ENCODE measurements around the gene SYT2. TPM values are rescaled to one million over a fixed set of nuclear protein-coding genes. Genes with fewer than 3 reads are reported as not detected.

Gene SYT2
- total and polyA plus RNA-seq, 9 of the 15 experiments (the other 6 are each of a cell fraction or from before 2014, with no cell fraction given) = not detected

DNA sequence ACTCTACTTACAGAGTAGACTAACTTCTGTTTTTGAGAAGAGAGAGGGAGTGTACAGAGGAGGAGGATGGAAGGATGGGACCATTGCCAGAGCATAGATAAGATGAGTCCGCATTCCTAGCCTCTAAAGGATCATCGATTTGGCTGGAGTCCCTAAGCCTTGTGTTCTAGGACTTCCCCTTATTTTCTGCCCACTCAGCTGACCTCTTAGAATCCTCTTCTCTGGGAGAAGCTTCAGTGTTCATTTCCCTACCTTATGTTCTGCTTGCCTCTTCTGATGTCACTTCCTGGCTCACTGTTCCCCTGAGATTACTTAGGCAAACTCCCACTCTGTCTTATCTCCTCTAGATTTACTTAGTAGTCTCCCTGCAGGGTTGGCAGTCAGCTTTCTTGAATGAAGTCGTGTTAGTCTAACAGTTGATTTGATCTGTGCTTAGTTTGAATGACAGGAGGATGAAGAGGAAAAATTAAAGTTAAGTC lies 156.7 kb downstream of the SYT2 start (continued):
- TF ChIP-seq, protein P1, sequence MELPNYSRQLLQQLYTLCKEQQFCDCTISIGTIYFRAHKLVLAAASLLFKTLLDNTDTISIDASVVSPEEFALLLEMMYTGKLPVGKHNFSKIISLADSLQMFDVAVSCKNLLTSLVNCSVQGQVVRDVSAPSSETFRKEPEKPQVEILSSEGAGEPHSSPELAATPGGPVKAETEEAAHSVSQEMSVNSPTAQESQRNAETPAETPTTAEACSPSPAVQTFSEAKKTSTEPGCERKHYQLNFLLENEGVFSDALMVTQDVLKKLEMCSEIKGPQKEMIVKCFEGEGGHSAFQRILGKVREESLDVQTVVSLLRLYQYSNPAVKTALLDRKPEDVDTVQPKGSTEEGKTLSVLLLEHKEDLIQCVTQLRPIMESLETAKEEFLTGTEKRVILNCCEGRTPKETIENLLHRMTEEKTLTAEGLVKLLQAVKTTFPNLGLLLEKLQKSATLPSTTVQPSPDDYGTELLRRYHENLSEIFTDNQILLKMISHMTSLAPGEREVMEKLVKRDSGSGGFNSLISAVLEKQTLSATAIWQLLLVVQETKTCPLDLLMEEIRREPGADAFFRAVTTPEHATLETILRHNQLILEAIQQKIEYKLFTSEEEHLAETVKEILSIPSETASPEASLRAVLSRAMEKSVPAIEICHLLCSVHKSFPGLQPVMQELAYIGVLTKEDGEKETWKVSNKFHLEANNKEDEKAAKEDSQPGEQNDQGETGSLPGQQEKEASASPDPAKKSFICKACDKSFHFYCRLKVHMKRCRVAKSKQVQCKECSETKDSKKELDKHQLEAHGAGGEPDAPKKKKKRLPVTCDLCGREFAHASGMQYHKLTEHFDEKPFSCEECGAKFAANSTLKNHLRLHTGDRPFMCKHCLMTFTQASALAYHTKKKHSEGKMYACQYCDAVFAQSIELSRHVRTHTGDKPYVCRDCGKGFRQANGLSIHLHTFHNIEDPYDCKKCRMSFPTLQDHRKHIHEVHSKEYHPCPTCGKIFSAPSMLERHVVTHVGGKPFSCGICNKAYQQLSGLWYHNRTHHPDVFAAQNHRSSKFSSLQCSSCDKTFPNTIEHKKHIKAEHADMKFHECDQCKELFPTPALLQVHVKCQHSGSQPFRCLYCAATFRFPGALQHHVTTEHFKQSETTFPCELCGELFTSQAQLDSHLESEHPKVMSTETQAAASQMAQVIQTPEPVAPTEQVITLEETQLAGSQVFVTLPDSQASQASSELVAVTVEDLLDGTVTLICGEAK (IDR thresholded peaks at IDR 0.05) = peak; percentile 83
- TF ChIP-seq, protein P1 (CRISPR knock-in tag; IDR thresholded peaks at IDR 0.05) = no peak
- TF ChIP-seq BCL6 (CRISPR knock-in tag; IDR thresholded peaks at IDR 0.05) (no peak), NBN (IDR thresholded peaks at IDR 0.05; ENCODE audit: low read depth) (peak; percentile 95; the same call in 1 of the 2 replicates), KDM4B (IDR thresholded peaks at IDR 0.05; ENCODE audit: borderline replicate concordance in 2 of 2, low read depth in 1 of 2) (no peak), POLR2H (tag; IDR thresholded peaks at IDR 0.05; ENCODE audit: low read depth) (no peak), CEBPB (tag; IDR thresholded peaks at IDR 0.05) (no peak)
- TF ChIP-seq, protein P2, sequence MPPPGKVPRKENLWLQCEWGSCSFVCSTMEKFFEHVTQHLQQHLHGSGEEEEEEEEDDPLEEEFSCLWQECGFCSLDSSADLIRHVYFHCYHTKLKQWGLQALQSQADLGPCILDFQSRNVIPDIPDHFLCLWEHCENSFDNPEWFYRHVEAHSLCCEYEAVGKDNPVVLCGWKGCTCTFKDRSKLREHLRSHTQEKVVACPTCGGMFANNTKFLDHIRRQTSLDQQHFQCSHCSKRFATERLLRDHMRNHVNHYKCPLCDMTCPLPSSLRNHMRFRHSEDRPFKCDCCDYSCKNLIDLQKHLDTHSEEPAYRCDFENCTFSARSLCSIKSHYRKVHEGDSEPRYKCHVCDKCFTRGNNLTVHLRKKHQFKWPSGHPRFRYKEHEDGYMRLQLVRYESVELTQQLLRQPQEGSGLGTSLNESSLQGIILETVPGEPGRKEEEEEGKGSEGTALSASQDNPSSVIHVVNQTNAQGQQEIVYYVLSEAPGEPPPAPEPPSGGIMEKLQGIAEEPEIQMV (tag; conservative IDR thresholded peaks at IDR 0.05; ENCODE audit: low read depth) = no peak
- TF ChIP-seq, protein P3, sequence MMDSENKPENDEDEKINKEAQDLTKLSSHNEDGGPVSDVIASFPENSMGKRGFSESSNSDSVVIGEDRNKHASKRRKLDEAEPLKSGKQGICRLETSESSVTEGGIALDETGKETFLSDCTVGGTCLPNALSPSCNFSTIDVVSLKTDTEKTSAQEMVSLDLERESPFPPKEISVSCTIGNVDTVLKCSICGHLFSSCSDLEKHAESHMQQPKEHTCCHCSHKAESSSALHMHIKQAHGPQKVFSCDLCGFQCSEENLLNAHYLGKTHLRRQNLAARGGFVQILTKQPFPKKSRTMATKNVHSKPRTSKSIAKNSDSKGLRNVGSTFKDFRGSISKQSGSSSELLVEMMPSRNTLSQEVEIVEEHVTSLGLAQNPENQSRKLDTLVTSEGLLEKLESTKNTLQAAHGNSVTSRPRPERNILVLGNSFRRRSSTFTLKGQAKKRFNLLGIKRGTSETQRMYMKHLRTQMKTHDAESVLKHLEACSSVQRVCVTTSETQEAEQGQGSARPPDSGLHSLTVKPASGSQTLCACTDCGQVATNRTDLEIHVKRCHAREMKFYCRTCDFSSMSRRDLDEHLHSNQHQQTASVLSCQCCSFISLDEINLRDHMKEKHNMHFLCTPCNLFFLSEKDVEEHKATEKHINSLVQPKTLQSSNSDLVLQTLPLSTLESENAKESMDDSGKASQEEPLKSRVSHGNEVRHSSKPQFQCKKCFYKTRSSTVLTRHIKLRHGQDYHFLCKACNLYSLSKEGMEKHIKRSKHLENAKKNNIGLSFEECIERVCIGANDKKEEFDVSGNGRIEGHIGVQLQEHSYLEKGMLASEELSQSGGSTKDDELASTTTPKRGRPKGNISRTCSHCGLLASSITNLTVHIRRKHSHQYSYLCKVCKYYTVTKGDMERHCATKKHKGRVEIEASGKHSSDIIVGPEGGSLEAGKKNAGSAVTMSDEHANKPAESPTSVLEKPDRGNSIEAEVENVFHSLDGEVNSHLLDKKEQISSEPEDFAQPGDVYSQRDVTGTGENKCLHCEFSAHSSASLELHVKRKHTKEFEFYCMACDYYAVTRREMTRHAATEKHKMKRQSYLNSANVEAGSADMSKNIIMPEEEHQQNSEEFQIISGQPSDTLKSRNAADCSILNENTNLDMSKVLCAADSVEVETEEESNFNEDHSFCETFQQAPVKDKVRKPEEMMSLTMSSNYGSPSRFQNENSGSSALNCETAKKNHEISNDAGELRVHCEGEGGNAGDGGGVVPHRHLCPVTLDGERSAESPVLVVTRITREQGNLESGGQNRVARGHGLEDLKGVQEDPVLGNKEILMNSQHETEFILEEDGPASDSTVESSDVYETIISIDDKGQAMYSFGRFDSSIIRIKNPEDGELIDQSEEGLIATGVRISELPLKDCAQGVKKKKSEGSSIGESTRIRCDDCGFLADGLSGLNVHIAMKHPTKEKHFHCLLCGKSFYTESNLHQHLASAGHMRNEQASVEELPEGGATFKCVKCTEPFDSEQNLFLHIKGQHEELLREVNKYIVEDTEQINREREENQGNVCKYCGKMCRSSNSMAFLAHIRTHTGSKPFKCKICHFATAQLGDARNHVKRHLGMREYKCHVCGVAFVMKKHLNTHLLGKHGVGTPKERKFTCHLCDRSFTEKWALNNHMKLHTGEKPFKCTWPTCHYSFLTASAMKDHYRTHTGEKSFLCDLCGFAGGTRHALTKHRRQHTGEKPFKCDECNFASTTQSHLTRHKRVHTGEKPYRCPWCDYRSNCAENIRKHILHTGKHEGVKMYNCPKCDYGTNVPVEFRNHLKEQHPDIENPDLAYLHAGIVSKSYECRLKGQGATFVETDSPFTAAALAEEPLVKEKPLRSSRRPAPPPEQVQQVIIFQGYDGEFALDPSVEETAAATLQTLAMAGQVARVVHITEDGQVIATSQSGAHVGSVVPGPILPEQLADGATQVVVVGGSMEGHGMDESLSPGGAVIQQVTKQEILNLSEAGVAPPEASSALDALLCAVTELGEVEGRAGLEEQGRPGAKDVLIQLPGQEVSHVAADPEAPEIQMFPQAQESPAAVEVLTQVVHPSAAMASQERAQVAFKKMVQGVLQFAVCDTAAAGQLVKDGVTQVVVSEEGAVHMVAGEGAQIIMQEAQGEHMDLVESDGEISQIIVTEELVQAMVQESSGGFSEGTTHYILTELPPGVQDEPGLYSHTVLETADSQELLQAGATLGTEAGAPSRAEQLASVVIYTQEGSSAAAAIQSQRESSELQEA (IDR thresholded peaks at IDR 0.05; ENCODE audit: low read depth) = no peak
